Tibial nerve (tissue), 4 donors: ENCODE results near the gene CDC42EP2.

Source experiments
- EP300 ChIP-seq, 2 donors: sonication (generic); formaldehyde crosslinking; IDR thresholded peaks; one replicate each; pipeline ENCODE4 v1.6.1; 2017; ENCODE audit warnings: antibody characterized with exemption in 2 of 2, mild to moderate bottlenecking in 1 of 2
- POLR2A ChIP-seq, 2 donors: fragments of 450-650 bp; IDR thresholded peaks; one replicate each; pipeline ENCODE4 v1.6.1; 2017; ENCODE audit warnings: antibody characterized with exemption in 2 of 2, mild to moderate bottlenecking in 2 of 2, moderate library complexity in 2 of 2
- TF ChIP-seq, protein P1 (sequence below), 5 experiments: fragments of 200-600 bp in 3 of 5; fragments of 450-650 bp in 2 of 5; sonication (generic) in 3 of 5; IDR thresholded peaks; one replicate each; pipeline ENCODE4 v1.5.1; 2016 to 2019; ENCODE audit warnings: antibody characterized with exemption in 5 of 5, mild to moderate bottlenecking in 3 of 5, moderate library complexity in 2 of 5

DNA sequence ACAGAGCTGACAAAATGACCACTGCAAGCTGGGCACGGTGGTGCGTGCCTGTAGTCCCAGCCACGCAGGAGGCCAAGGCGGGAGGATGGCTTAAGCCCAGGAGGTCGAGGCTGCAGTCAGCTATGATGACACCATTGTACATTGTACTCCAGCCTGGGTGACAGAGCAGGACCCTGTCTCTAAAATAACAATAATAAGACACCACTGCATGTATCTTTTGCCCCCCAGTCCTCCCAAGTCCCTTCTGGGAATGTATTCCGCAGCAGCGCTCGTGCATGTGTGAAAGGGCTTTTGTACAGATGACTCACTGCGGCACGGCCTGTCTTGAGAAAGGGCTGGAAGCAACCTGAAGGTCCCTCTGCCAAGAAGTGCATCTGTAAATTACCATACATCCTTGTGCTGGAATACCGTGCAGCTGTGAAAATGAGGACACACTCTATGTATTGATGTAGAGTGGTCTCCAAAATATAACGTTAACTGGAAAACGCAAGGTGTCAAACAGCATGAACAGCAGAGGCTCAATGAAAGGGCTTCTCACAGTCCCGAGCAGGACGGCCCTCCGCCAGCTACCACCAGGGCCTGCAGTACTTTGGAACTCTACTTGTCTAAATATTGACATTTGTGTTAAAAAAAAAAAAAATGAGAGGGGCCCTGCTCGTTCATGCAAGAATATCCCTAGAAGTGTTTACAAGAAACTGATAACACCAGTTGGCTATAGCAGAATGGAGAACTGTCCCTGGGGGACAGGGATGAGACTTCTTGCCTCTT is 9.0 kb upstream of the CDC42EP2 start:
- no peak for TF ChIP-seq POLR2A (IDR thresholded peaks at IDR 0.05)
- TF ChIP-seq, protein P1, sequence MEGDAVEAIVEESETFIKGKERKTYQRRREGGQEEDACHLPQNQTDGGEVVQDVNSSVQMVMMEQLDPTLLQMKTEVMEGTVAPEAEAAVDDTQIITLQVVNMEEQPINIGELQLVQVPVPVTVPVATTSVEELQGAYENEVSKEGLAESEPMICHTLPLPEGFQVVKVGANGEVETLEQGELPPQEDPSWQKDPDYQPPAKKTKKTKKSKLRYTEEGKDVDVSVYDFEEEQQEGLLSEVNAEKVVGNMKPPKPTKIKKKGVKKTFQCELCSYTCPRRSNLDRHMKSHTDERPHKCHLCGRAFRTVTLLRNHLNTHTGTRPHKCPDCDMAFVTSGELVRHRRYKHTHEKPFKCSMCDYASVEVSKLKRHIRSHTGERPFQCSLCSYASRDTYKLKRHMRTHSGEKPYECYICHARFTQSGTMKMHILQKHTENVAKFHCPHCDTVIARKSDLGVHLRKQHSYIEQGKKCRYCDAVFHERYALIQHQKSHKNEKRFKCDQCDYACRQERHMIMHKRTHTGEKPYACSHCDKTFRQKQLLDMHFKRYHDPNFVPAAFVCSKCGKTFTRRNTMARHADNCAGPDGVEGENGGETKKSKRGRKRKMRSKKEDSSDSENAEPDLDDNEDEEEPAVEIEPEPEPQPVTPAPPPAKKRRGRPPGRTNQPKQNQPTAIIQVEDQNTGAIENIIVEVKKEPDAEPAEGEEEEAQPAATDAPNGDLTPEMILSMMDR (IDR thresholded peaks at IDR 0.05) = no peak
- peak in 1 of 2 donors; percentile 12 for TF ChIP-seq EP300 (IDR thresholded peaks at IDR 0.05)
